ENCODE results near the gene KCNK10. TPM values are rescaled to one million over a fixed set of nuclear protein-coding genes. Genes with fewer than 3 reads are reported as not detected.

The KCNK10 gene
- total and polyA plus RNA-seq, 3 experiments from 2014 or later: not detected

GRCh38 chr14:88348546-88348945 is 25.5 kb upstream of the KCNK10 start:
- no peaks in the 10 kb centered on the region for H3K36me3 Mint-ChIP-seq
- H3K27ac Mint-ChIP-seq: no peak overlapping the region
- H3K4me1 Mint-ChIP-seq: no peaks in the 10 kb centered on the region
- no peak overlapping the region for H3K27ac ChIP-seq (ENCODE audit: low read depth, low read length)
- no peaks in the 10 kb centered on the region for H3K27me3 ChIP-seq (ENCODE audit: insufficient read depth, low read length, poor library complexity, severe bottlenecking)
- no peak for DNase-seq
- POLR2A ChIA-PET: no interaction called here
- no peaks in the 10 kb centered on the region for H3K36me3 ChIP-seq (ENCODE audit: insufficient read depth, low read length)
- H3K4me3 ChIP-seq (ENCODE audit: low read length): no peak overlapping the region
- H3K4me1 ChIP-seq (ENCODE audit: insufficient read depth, low read length): no peaks in the 10 kb centered on the region
- H3K9me3 Mint-ChIP-seq: no peaks in the 10 kb centered on the region
- H3K27me3 Mint-ChIP-seq: peaks cover 1 to 12% of the 10 kb centered on the region in 2 donors
- H3K9me3 ChIP-seq (ENCODE audit: low read length): no peaks in the 10 kb centered on the region
- CTCF ChIA-PET: no interaction called here
- H3K4me3 Mint-ChIP-seq: no peak overlapping the region

- H3K36me3 Mint-ChIP-seq: no peaks in the 10 kb centered on the region
- no peak overlapping the region for H3K27ac Mint-ChIP-seq
- POLR2A ChIA-PET: no interaction called here
- Histone ChIP-seq H3K27me3 (ENCODE audit: insufficient read depth, low read length, poor library complexity, severe bottlenecking) (no peaks in the 10 kb centered on the region), H3K36me3 (ENCODE audit: insufficient read depth, low read length) (no peaks in the 10 kb centered on the region), H3K9me3 (ENCODE audit: low read length) (no peaks in the 10 kb centered on the region), H3K4me3 (ENCODE audit: low read length) (no peak overlapping the region), H3K27ac (ENCODE audit: low read depth, low read length) (no peak overlapping the region), H3K4me1 (ENCODE audit: insufficient read depth, low read length) (no peaks in the 10 kb centered on the region)
- no peak overlapping the region for H3K4me3 Mint-ChIP-seq
- no peaks in the 10 kb centered on the region for H3K4me1 Mint-ChIP-seq
- H3K9me3 Mint-ChIP-seq: no peaks in the 10 kb centered on the region
- peaks cover 2 to 27% of the 10 kb centered on the region in 2 donors for H3K27me3 Mint-ChIP-seq
- CTCF ChIA-PET: no interaction called here
- DNase-seq: no peak
Measured at GRCh38 chr14:88346048-88346639, 23.1 kb upstream of the KCNK10 start.

- Histone ChIP-seq H3K4me3 (ENCODE audit: low read length) (no peak overlapping the region), H3K9me3 (ENCODE audit: low read length) (no peaks in the 10 kb centered on the region), H3K27ac (ENCODE audit: low read depth, low read length) (no peak overlapping the region), H3K27me3 (ENCODE audit: insufficient read depth, low read length, poor library complexity, severe bottlenecking) (no peaks in the 10 kb centered on the region), H3K36me3 (ENCODE audit: insufficient read depth, low read length) (no peaks in the 10 kb centered on the region), H3K4me1 (ENCODE audit: insufficient read depth, low read length) (no peaks in the 10 kb centered on the region)
- peaks cover 2 to 37% of the 10 kb centered on the region in 2 donors for H3K27me3 Mint-ChIP-seq
- POLR2A ChIA-PET: no interaction called here
- no peaks in the 10 kb centered on the region for H3K4me1 Mint-ChIP-seq
- H3K27ac Mint-ChIP-seq: no peak overlapping the region
- CTCF ChIA-PET: no interaction called here
- no peak overlapping the region for H3K4me3 Mint-ChIP-seq
- H3K9me3 Mint-ChIP-seq: no peaks in the 10 kb centered on the region
- no peaks in the 10 kb centered on the region for H3K36me3 Mint-ChIP-seq
- no peak for DNase-seq
Measured at GRCh38 chr14:88342980-88343379, 19.9 kb upstream of the KCNK10 start.

GRCh38 chr14:88340357-88340756 is 17.3 kb upstream of the KCNK10 start:
- Mint-ChIP-seq H3K27me3 (peaks cover 9 to 48% of the 10 kb centered on the region in 2 donors), H3K4me3 (no peak overlapping the region)

GRCh38 chr14:88333036-88333435 is 10.0 kb upstream of the KCNK10 start:
- Mint-ChIP-seq H3K4me3 (no peak overlapping the region), H3K9me3 (no peaks in the 10 kb centered on the region), H3K4me1 (no peaks in the 10 kb centered on the region), H3K36me3 (no peaks in the 10 kb centered on the region), H3K27ac (no peak overlapping the region), H3K27me3 (peaks cover 33 to 64% of the 10 kb centered on the region in 2 donors)
- ChIA-PET POLR2A (no interaction called here), CTCF (no interaction called here)
- no peak overlapping the region for H3K27ac ChIP-seq (ENCODE audit: low read depth, low read length)
- H3K9me3 ChIP-seq (ENCODE audit: low read length): no peaks in the 10 kb centered on the region
- H3K4me3 ChIP-seq (ENCODE audit: low read length): no peak overlapping the region
- no peaks in the 10 kb centered on the region for H3K27me3 ChIP-seq (ENCODE audit: insufficient read depth, low read length, poor library complexity, severe bottlenecking)
- no peaks in the 10 kb centered on the region for H3K36me3 ChIP-seq (ENCODE audit: insufficient read depth, low read length)
- DNase-seq: no peak
- no peaks in the 10 kb centered on the region for H3K4me1 ChIP-seq (ENCODE audit: insufficient read depth, low read length)

More at GRCh38 chr14:88340357-88340756, 17.3 kb upstream of the KCNK10 start:
- Mint-ChIP-seq H3K9me3 (no peaks in the 10 kb centered on the region), H3K36me3 (no peaks in the 10 kb centered on the region), H3K27ac (no peak overlapping the region), H3K4me1 (no peaks in the 10 kb centered on the region)
- Histone ChIP-seq H3K9me3 (ENCODE audit: low read length) (no peaks in the 10 kb centered on the region), H3K4me1 (ENCODE audit: insufficient read depth, low read length) (no peaks in the 10 kb centered on the region), H3K4me3 (ENCODE audit: low read length) (no peak overlapping the region), H3K27ac (ENCODE audit: low read depth, low read length) (no peak overlapping the region), H3K36me3 (ENCODE audit: insufficient read depth, low read length) (no peaks in the 10 kb centered on the region), H3K27me3 (ENCODE audit: insufficient read depth, low read length, poor library complexity, severe bottlenecking) (no peaks in the 10 kb centered on the region)
- ChIA-PET POLR2A (no interaction called here), CTCF (no interaction called here)
- no peak for DNase-seq

- peaks cover 6% of the 10 kb centered on the region for H3K27me3 ChIP-seq (ENCODE audit: insufficient read depth, low read length, poor library complexity, severe bottlenecking)
- peaks cover 52 to 72% of the 10 kb centered on the region in 2 donors for H3K27me3 Mint-ChIP-seq
- H3K36me3 ChIP-seq (ENCODE audit: insufficient read depth, low read length): no peaks in the 10 kb centered on the region
- no peak overlapping the region for H3K4me3 ChIP-seq (ENCODE audit: low read length)
- POLR2A ChIA-PET: no interaction called here
- H3K4me3 Mint-ChIP-seq: no peak overlapping the region
- no peaks in the 10 kb centered on the region for H3K9me3 ChIP-seq (ENCODE audit: low read length)
- DNase-seq: no peak
- H3K27ac ChIP-seq (ENCODE audit: low read depth, low read length): no peak overlapping the region
- H3K4me1 Mint-ChIP-seq: peaks cover 0 to 5% (median 0%) of the 10 kb centered on the region in 3 donors
- CTCF ChIA-PET: no interaction called here
- peaks cover 0 to 6% (median 0%) of the 10 kb centered on the region in 5 donors for H3K9me3 Mint-ChIP-seq
- H3K4me1 ChIP-seq (ENCODE audit: insufficient read depth, low read length): no peaks in the 10 kb centered on the region
- no peak overlapping the region for H3K27ac Mint-ChIP-seq
- no peaks in the 10 kb centered on the region for H3K36me3 Mint-ChIP-seq
Measured at GRCh38 chr14:88327497-88327896, 4.4 kb upstream of the KCNK10 start.

GRCh38 chr14:88326352-88327103 is 3.5 kb upstream of the KCNK10 start:
- Mint-ChIP-seq H3K36me3 (no peaks in the 10 kb centered on the region), H3K9me3 (peaks cover 0 to 6% (median 0%) of the 10 kb centered on the region in 5 donors), H3K27me3 (peaks cover 44 to 64% of the 10 kb centered on the region in 2 donors), H3K4me3 (no peak overlapping the region), H3K4me1 (peaks cover 0 to 5% (median 0%) of the 10 kb centered on the region in 3 donors), H3K27ac (no peak overlapping the region)
- H3K27ac ChIP-seq (ENCODE audit: low read depth, low read length): no peak overlapping the region
- H3K4me3 ChIP-seq (ENCODE audit: low read length): no peak overlapping the region
- H3K9me3 ChIP-seq (ENCODE audit: low read length): no peaks in the 10 kb centered on the region
- CTCF ChIA-PET: no interaction called here
- no peaks in the 10 kb centered on the region for H3K36me3 ChIP-seq (ENCODE audit: insufficient read depth, low read length)
- peaks cover 6% of the 10 kb centered on the region for H3K27me3 ChIP-seq (ENCODE audit: insufficient read depth, low read length, poor library complexity, severe bottlenecking)
- no peak for DNase-seq
- POLR2A ChIA-PET: no interaction called here
- no peaks in the 10 kb centered on the region for H3K4me1 ChIP-seq (ENCODE audit: insufficient read depth, low read length)

- H3K27ac Mint-ChIP-seq: no peak overlapping the region
- peaks cover 0 to 6% (median 0%) of the 10 kb centered on the region in 5 donors for H3K9me3 Mint-ChIP-seq
- H3K36me3 ChIP-seq (ENCODE audit: insufficient read depth, low read length): no peaks in the 10 kb centered on the region
- H3K27me3 Mint-ChIP-seq: peaks cover 41 to 60% of the 10 kb centered on the region in 2 donors
- H3K4me1 Mint-ChIP-seq: peaks cover 0 to 5% (median 0%) of the 10 kb centered on the region in 3 donors
- H3K27me3 ChIP-seq (ENCODE audit: insufficient read depth, low read length, poor library complexity, severe bottlenecking): peaks cover 6% of the 10 kb centered on the region
- no peaks in the 10 kb centered on the region for H3K4me1 ChIP-seq (ENCODE audit: insufficient read depth, low read length)
- H3K4me3 Mint-ChIP-seq: no peak overlapping the region
- CTCF ChIA-PET: no interaction called here
- H3K9me3 ChIP-seq (ENCODE audit: low read length): no peaks in the 10 kb centered on the region
- POLR2A ChIA-PET: no interaction called here
- no peak for DNase-seq
- no peak overlapping the region for H3K4me3 ChIP-seq (ENCODE audit: low read length)
- no peaks in the 10 kb centered on the region for H3K36me3 Mint-ChIP-seq
- no peak overlapping the region for H3K27ac ChIP-seq (ENCODE audit: low read depth, low read length)
Measured at GRCh38 chr14:88325883-88326282, 2.8 kb upstream of the KCNK10 start.
